Coronary artery (tissue), 2 donors: ENCODE measurements around the gene CLEC16A.

Source experiments
- DNase-seq: peaks from one replicate; pipeline ENCODE4 v3.0.0-alpha.2; 2017; ENCODE audit warnings: low spot score
- H3K27ac ChIP-seq, 2 donors: fragments of 200-600 bp; sonication (generic); one replicate each; pipeline ENCODE4 v1.5.1; 2016 to 2019
- H3K4me3 ChIP-seq: fragments of 200-600 bp; sonication (generic); 2 replicates; pipeline ENCODE4 v1.5.1; 2016; ENCODE audit warnings: mild to moderate bottlenecking, moderate library complexity
- TF ChIP-seq, protein P1 (sequence below): fragments of 200-600 bp; sonication (generic); IDR thresholded peaks from one replicate; pipeline ENCODE4 v1.5.1; 2019; ENCODE audit warnings: antibody characterized with exemption

Gene CLEC16A

DNA sequence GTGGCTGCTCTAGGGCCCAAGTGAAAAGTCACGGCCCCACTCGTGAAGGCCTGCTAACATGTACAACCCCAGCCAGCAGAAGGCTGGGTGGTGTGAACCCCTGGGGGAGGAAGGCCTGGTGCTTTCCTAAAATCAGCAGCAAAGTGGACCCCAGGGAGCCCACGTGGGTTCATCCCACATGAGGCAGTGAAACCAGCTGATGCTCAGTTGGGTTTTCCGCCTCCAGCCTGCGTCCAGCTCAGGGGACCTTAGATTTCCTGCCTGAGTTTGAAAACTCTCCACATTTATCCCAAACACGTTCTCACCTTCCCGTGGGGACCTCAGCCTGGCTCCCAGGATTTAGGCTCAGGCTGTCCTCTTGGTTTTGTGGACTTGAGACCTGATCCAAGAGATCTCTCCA is 225.8 kb downstream of the CLEC16A start:
- DNase-seq: no peak
- TF ChIP-seq, protein P1, sequence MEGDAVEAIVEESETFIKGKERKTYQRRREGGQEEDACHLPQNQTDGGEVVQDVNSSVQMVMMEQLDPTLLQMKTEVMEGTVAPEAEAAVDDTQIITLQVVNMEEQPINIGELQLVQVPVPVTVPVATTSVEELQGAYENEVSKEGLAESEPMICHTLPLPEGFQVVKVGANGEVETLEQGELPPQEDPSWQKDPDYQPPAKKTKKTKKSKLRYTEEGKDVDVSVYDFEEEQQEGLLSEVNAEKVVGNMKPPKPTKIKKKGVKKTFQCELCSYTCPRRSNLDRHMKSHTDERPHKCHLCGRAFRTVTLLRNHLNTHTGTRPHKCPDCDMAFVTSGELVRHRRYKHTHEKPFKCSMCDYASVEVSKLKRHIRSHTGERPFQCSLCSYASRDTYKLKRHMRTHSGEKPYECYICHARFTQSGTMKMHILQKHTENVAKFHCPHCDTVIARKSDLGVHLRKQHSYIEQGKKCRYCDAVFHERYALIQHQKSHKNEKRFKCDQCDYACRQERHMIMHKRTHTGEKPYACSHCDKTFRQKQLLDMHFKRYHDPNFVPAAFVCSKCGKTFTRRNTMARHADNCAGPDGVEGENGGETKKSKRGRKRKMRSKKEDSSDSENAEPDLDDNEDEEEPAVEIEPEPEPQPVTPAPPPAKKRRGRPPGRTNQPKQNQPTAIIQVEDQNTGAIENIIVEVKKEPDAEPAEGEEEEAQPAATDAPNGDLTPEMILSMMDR: no peak
- Histone ChIP-seq H3K4me3 (no peak overlapping the region), H3K27ac (no peak overlapping the region)

GRCh38 chr16:11170696-11171447 is 226.5 kb downstream of the CLEC16A start:
- no peak overlapping the region for H3K27ac ChIP-seq
- no peak for DNase-seq
- no peak overlapping the region for H3K4me3 ChIP-seq
- TF ChIP-seq, protein P1: no peak

- Histone ChIP-seq H3K27ac (no peak overlapping the region), H3K4me3 (no peak overlapping the region)
- DNase-seq: no peak
- TF ChIP-seq, protein P1: no peak
These were observed 227.0 kb downstream of the CLEC16A start for GRCh38 chr16:11171448-11171709.

DNA sequence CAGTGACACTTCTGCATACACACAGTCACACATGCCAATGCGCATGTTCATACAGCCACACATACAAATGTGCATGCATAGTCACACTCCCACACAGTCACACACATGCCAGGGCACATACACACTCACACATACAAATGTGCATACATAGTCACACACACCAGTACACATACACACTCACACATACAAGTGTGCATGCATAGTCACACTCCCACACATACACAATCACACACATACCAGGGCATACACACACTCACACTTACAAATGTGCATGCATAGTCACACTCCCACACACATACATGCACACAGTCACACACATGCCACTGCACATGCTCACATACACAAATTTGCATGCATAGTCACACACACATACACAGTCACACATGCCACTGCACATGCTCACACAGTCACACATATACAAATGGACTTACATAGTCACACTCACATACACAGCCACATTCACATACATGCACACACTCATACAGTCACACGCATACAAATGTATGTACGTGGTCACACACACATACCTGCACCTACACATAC is 227.5 kb downstream of the CLEC16A start:
- DNase-seq: no peak
- Histone ChIP-seq H3K27ac (no peak overlapping the region), H3K4me3 (no peak overlapping the region)
- TF ChIP-seq, protein P1: no peak

GRCh38 chr16:11173426-11173825 is 229.1 kb downstream of the CLEC16A start:
- DNase-seq: no peak
- Histone ChIP-seq H3K4me3 (no peak overlapping the region), H3K27ac (no peak overlapping the region)
- TF ChIP-seq, protein P1: no peak

DNA sequence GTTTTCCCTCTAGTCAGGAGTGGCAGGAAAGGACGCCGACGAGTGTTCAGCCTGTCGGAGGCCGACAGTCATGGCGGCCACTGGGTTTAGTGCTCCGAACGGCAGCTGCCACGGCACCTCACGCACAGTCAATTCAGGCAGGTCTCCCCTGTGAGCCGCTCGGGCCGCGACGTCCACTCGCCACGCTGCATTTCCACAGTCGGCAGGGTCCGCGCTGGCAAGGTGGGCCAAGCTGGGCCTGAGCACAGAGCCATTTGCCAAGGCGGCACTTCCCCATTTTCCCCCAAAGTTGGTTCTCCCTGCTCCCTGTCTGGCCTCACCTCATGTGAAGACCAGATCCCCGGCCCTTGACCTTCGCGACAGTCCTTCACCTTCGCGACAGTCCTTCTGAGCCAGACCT is 229.8 kb downstream of the CLEC16A start:
- Histone ChIP-seq H3K27ac (no peak overlapping the region), H3K4me3 (no peak overlapping the region)
- DNase-seq: no peak
- TF ChIP-seq, protein P1: no peak

- Histone ChIP-seq H3K4me3 (no peak overlapping the region), H3K27ac (no peak overlapping the region)
- DNase-seq: no peak
- TF ChIP-seq, protein P1: no peak
These were observed 230.9 kb downstream of the CLEC16A start for GRCh38 chr16:11175106-11175786.
